Measurements from ENCODE around the gene TMEM131.

TMEM131 gene

DNA sequence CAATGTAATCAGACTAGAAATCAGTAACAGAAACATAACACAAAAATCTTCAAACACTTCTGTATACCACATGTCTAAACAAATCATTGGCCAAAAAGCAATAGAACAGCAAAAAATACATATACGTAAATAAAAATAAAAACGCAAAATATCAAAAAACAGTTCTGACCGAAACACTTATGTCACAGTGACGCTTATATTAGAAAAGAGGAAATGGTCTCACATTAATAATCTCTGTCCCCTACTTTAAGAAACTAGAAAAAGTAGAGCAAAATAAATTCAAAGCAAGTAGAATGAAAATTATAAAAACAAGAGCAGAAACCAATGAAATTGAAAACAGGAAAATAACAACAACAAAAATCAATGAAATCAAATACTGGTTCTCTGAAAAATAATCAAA is 41.9 kb downstream of the TMEM131 start:
- Histone ChIP-seq H3K27ac (replicated peaks) (no peak overlapping the region), H3K27me3 (ENCODE audit: insufficient read depth, poor library complexity, severe bottlenecking) (no peaks in the 10 kb centered on the region), H3K4me3 (replicated peaks; ENCODE audit: insufficient read depth, low read length) (no peak overlapping the region)
- TF ChIP-seq, protein P1, sequence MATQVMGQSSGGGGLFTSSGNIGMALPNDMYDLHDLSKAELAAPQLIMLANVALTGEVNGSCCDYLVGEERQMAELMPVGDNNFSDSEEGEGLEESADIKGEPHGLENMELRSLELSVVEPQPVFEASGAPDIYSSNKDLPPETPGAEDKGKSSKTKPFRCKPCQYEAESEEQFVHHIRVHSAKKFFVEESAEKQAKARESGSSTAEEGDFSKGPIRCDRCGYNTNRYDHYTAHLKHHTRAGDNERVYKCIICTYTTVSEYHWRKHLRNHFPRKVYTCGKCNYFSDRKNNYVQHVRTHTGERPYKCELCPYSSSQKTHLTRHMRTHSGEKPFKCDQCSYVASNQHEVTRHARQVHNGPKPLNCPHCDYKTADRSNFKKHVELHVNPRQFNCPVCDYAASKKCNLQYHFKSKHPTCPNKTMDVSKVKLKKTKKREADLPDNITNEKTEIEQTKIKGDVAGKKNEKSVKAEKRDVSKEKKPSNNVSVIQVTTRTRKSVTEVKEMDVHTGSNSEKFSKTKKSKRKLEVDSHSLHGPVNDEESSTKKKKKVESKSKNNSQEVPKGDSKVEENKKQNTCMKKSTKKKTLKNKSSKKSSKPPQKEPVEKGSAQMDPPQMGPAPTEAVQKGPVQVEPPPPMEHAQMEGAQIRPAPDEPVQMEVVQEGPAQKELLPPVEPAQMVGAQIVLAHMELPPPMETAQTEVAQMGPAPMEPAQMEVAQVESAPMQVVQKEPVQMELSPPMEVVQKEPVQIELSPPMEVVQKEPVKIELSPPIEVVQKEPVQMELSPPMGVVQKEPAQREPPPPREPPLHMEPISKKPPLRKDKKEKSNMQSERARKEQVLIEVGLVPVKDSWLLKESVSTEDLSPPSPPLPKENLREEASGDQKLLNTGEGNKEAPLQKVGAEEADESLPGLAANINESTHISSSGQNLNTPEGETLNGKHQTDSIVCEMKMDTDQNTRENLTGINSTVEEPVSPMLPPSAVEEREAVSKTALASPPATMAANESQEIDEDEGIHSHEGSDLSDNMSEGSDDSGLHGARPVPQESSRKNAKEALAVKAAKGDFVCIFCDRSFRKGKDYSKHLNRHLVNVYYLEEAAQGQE (IDR thresholded peaks at IDR 0.05; ENCODE audit: insufficient replicate concordance, low read depth): no peak
- no peak for TF ChIP-seq SPI1 (IDR thresholded peaks at IDR 0.05; ENCODE audit: borderline replicate concordance, low read depth)
- TF ChIP-seq GABPA (IDR thresholded peaks at IDR 0.05; ENCODE audit: low read depth): no peak
- TF ChIP-seq, protein P2, sequence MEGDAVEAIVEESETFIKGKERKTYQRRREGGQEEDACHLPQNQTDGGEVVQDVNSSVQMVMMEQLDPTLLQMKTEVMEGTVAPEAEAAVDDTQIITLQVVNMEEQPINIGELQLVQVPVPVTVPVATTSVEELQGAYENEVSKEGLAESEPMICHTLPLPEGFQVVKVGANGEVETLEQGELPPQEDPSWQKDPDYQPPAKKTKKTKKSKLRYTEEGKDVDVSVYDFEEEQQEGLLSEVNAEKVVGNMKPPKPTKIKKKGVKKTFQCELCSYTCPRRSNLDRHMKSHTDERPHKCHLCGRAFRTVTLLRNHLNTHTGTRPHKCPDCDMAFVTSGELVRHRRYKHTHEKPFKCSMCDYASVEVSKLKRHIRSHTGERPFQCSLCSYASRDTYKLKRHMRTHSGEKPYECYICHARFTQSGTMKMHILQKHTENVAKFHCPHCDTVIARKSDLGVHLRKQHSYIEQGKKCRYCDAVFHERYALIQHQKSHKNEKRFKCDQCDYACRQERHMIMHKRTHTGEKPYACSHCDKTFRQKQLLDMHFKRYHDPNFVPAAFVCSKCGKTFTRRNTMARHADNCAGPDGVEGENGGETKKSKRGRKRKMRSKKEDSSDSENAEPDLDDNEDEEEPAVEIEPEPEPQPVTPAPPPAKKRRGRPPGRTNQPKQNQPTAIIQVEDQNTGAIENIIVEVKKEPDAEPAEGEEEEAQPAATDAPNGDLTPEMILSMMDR (IDR thresholded peaks at IDR 0.05; ENCODE audit: insufficient read depth, low read length): no peak
- no peak for TF ChIP-seq POLR2AphosphoS5 (IDR thresholded peaks at IDR 0.05; ENCODE audit: low read depth)
- DNase-seq (ENCODE audit: low read depth in 1 of 2, low spot score in 1 of 2): no peak

DNA sequence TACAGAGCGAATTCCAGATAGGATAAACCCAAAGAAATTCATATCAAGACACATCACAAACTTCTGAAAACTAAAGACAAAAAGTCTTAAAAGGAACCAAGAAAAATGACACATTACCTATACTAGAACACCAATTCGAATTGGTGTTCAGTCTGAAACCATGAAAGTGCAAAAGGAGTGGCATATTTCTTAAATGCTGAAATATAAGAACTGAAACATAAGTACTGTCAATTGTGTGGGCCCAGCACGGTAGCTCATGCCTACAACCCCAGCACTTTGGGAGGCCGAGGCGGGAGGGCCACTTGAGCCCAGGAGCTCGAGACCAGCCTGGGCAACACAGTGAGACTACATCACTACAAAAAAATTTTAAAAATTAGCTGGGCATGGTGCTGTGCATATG is 43.4 kb downstream of the TMEM131 start:
- no peaks in the 10 kb centered on the region for H3K27me3 ChIP-seq (ENCODE audit: insufficient read depth, poor library complexity, severe bottlenecking)
- DNase-seq (ENCODE audit: low read depth in 1 of 2, low spot score in 1 of 2): no peak
- no peak for TF ChIP-seq SPI1 (IDR thresholded peaks at IDR 0.05; ENCODE audit: borderline replicate concordance, low read depth)
- no peak overlapping the region for H3K4me3 ChIP-seq (replicated peaks; ENCODE audit: insufficient read depth, low read length)
- H3K27ac ChIP-seq (replicated peaks): no peak overlapping the region

DNA sequence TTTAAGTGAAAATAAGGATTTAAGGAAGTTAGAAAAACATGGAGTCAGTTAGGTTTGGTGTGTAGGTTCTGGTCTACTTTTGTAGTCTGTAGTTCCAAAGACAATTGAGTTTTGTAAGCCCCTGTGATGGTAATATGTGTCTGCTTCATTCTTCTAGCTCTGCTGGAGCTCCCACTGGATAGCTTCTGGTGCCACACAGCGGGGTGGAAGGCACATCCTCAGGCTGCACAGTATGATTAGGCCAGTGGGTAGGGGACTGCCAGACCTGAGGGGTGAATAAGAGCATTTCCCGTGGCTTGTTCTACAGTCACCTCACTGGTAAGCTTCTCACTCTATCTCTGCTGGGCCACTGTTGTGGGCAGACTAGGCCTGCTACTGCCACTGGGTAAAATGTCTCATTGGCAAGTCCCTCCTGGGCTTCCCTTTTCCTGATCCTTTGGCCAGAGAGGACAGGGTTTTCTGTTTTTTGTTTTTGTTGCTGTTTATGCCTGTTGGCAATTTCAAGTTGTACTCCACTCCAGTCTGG is 44.5 kb downstream of the TMEM131 start:
- TF ChIP-seq POLR2AphosphoS5 (IDR thresholded peaks at IDR 0.05; ENCODE audit: low read depth) (no peak), GABPA (IDR thresholded peaks at IDR 0.05; ENCODE audit: low read depth) (no peak), SPI1 (IDR thresholded peaks at IDR 0.05; ENCODE audit: borderline replicate concordance, low read depth) (no peak)
- TF ChIP-seq, protein P1 (IDR thresholded peaks at IDR 0.05; ENCODE audit: insufficient replicate concordance, low read depth): no peak
- TF ChIP-seq, protein P2 (IDR thresholded peaks at IDR 0.05; ENCODE audit: insufficient read depth, low read length): no peak
- no peak for DNase-seq (ENCODE audit: low read depth in 1 of 2, low spot score in 1 of 2)
- H3K27me3 ChIP-seq (ENCODE audit: insufficient read depth, poor library complexity, severe bottlenecking): no peaks in the 10 kb centered on the region
- no peak overlapping the region for H3K4me3 ChIP-seq (replicated peaks; ENCODE audit: insufficient read depth, low read length)
- H3K27ac ChIP-seq (replicated peaks): no peak overlapping the region

DNA sequence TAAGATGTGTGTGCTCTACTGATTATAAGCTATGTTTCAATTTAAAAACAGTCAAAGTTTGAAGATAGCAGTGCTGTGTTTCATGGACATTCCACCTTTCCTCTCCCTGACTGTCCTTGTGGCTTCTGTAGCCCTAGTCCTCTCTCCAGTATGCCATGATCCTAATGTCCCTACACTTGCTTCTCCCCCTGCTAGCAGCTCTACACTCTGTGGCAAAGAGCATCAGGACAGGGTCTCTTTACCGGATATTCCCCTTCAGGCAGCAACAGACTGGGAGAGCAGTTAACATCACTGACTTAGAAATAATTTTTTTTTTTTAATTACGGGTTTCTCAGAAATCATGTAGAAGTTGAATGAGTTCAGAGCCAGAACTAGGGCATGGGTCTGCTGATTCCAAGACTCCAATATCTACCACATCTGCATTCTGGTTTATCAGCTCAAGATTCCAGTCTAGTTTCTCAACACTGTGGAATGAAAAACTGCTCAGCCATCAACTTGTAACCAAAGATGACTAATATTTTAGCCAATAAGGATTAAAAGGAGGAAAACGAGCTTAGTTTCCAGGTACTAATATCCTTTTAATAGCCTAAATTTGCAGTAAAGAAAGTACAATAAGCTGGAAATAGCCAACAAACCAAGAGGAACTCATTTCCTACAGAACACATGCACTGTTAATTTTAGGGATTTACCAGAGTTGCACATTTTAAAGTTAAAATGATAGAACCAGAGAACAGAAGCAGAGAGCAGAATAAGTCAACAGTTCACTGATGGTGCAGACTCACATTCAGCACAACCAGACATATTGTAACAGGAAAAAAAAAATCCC is 45.2 kb downstream of the TMEM131 start:
- DNase-seq (ENCODE audit: low read depth in 1 of 2, low spot score in 1 of 2): no peak
- no peak for TF ChIP-seq GABPA (IDR thresholded peaks at IDR 0.05; ENCODE audit: low read depth)
- H3K4me3 ChIP-seq (replicated peaks; ENCODE audit: insufficient read depth, low read length): no peak overlapping the region
- no peak overlapping the region for H3K27ac ChIP-seq (replicated peaks)
- H3K27me3 ChIP-seq (ENCODE audit: insufficient read depth, poor library complexity, severe bottlenecking): no peaks in the 10 kb centered on the region

Data from HL-60 (cell line).